Measurements from ENCODE around the gene CD2BP2. TPM values are rescaled to one million over a fixed set of nuclear protein-coding genes. Genes with fewer than 3 reads are reported as not detected.

CD2BP2 gene
- total RNA-seq, 1 donor from 2014 or later = 87.8 TPM

GRCh38 chr16:30368792-30369090, 13.6 kb upstream of the CD2BP2 start:
- Mint-ChIP-seq H3K27me3 (no peaks in the 10 kb centered on the region), H3K4me1 (peaks cover 52% of the 10 kb centered on the region), H3K4me3 (peak overlapping the region; percentile 87), H3K9me3 (no peaks in the 10 kb centered on the region), H3K36me3 (ENCODE audit: low read depth) (peaks cover 30% of the 10 kb centered on the region), H3K27ac (peak overlapping the region; percentile 63)
- no peak for ATAC-seq (ENCODE audit: low read depth)
- CTCF ChIA-PET = interaction anchor here (1.1 to 1.4 kb wide), 2 partner anchors 26 to 40 kb away, joined by 4 to 7 read pairs; partner anchors contain the start of gene ZNF48
- no peak for DNase-seq
- TF ChIP-seq CTCF (IDR thresholded peaks at IDR 0.05) = no peak
- POLR2A ChIA-PET = interaction anchor here (0.5 to 3.9 kb wide), 6 partner anchors 13 to 49 kb away, joined by 3 to 36 read pairs (median 4); partner anchors contain the start of genes CD2BP2, SEPTIN1 and ZNF771
- intact Hi-C loops (cut with micrococcal nuclease) = no loop called here

GRCh38 chr16:30368122-30368791, 13.1 kb upstream of the CD2BP2 start:
- Mint-ChIP-seq H3K27me3 (no peaks in the 10 kb centered on the region), H3K9me3 (no peaks in the 10 kb centered on the region), H3K36me3 (ENCODE audit: low read depth) (peaks cover 34% of the 10 kb centered on the region), H3K27ac (peak overlapping the region; percentile 43), H3K4me1 (peaks cover 52% of the 10 kb centered on the region), H3K4me3 (peak overlapping the region; percentile 87)
- no peak for DNase-seq
- POLR2A ChIA-PET = interaction anchor here (0.5 to 3.9 kb wide), 3 partner anchors 12 to 37 kb away, joined by 3 to 36 read pairs (median 5); partner anchors contain the start of genes CD2BP2 and SEPTIN1
- CTCF ChIA-PET = interaction anchor here (1.1 to 1.4 kb wide), 2 partner anchors 27 to 41 kb away, joined by 4 to 7 read pairs; partner anchors contain the start of gene ZNF48
- no peak for TF ChIP-seq CTCF (IDR thresholded peaks at IDR 0.05)
- ATAC-seq (ENCODE audit: low read depth) = no peak
- intact Hi-C loops (cut with micrococcal nuclease) = no loop called here

GRCh38 chr16:30367349-30368009, 12.4 kb upstream of the CD2BP2 start:
- intact Hi-C loops (cut with micrococcal nuclease) = no loop called here
- ChIA-PET POLR2A (interaction anchor here (3.9 kb wide), 1 partner anchor 12 kb away, joined by 36 read pairs; the partner anchor contains the start of gene CD2BP2), CTCF (no interaction called here)
- peaks cover 39% of the 10 kb centered on the region for H3K36me3 Mint-ChIP-seq (ENCODE audit: low read depth)
- TF ChIP-seq CTCF (IDR thresholded peaks at IDR 0.05) = no peak
- peak overlapping the region; percentile 32 for H3K27ac Mint-ChIP-seq
- ATAC-seq (ENCODE audit: low read depth) (no peak), DNase-seq (no peak)
- peaks cover 52% of the 10 kb centered on the region for H3K4me1 Mint-ChIP-seq
- H3K4me3 Mint-ChIP-seq = peak overlapping the region; percentile 87
- H3K9me3 Mint-ChIP-seq = no peaks in the 10 kb centered on the region
- H3K27me3 Mint-ChIP-seq = no peaks in the 10 kb centered on the region

- H3K27me3 Mint-ChIP-seq = no peaks in the 10 kb centered on the region
- H3K4me1 Mint-ChIP-seq = peaks cover 45% of the 10 kb centered on the region
- ATAC-seq (ENCODE audit: low read depth) (no peak), DNase-seq (no peak)
- H3K9me3 Mint-ChIP-seq = no peaks in the 10 kb centered on the region
- no peak overlapping the region for H3K4me3 Mint-ChIP-seq
- no peak overlapping the region for H3K27ac Mint-ChIP-seq
- TF ChIP-seq CTCF (IDR thresholded peaks at IDR 0.05) = no peak
- ChIA-PET CTCF (interaction anchor here (1.4 kb wide), 1 partner anchor 43 kb away, joined by 4 read pairs; no protein-coding TSS in a partner anchor), POLR2A (no interaction called here)
- peaks cover 44% of the 10 kb centered on the region for H3K36me3 Mint-ChIP-seq (ENCODE audit: low read depth)
- intact Hi-C loops (cut with micrococcal nuclease) = no loop called here
Observed at GRCh38 chr16:30366511-30366910, 11.4 kb upstream of the CD2BP2 start.

DNA sequence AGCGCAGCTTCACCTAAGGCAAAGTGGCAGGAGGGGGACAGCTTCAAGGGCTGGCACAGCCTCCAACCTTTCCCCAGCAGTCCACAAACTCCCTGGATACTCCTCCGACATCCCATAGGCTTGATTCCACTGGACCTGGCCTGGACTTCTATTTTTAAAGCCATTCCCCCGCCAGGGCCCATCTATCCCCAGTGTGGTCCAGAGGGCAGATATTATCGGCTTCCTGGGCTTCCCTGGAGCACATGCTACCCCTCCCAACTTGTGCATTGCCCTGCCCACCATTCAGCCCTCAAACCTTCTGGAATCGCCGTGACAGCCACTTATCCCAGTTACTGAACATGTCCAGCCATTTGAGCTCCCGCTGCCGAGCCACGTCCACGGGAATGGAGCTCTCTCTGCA, 10.1 kb upstream of the CD2BP2 start:
- ATAC-seq (ENCODE audit: low read depth) (no peak), DNase-seq (no peak)
- Mint-ChIP-seq H3K27ac (no peak overlapping the region), H3K4me3 (no peak overlapping the region), H3K27me3 (no peaks in the 10 kb centered on the region), H3K9me3 (no peaks in the 10 kb centered on the region), H3K36me3 (ENCODE audit: low read depth) (peaks cover 56% of the 10 kb centered on the region), H3K4me1 (peaks cover 34% of the 10 kb centered on the region)
- TF ChIP-seq CTCF (IDR thresholded peaks at IDR 0.05) = no peak
- POLR2A ChIA-PET = interaction anchor here (1.0 to 1.4 kb wide), 3 partner anchors 13 to 30 kb away, joined by 3 read pairs; partner anchors contain the start of gene SEPTIN1
- intact Hi-C loops (cut with micrococcal nuclease) = no loop called here
- CTCF ChIA-PET = interaction anchor here (1.4 kb wide), 1 partner anchor 44 kb away, joined by 4 read pairs; no protein-coding TSS in a partner anchor

All from activated B cell treated with CpG ODN at 0.5 μM for 24 hours (primary cell).